HG03135 (cell line): ENCODE data around the gene TSPAN19.
A peak's percentile ranks its signal among the peaks of the same experiment; 100 is the strongest.
"Not testable (repeated sequence)": the region's sequence is repeated elsewhere in the genome, so short reads cannot be mapped to it uniquely, and the experiment has no call there.

ENCODE experiments used
- ATAC-seq: cut with Tn5 transposase; IDR thresholded peaks from one replicate; pipeline ENCODE4 v1.9.1; 2021; ENCODE audit warnings: mild to moderate bottlenecking, moderate library complexity; ENCODE audit not compliant: unreplicated experiment

Gene TSPAN19

DNA sequence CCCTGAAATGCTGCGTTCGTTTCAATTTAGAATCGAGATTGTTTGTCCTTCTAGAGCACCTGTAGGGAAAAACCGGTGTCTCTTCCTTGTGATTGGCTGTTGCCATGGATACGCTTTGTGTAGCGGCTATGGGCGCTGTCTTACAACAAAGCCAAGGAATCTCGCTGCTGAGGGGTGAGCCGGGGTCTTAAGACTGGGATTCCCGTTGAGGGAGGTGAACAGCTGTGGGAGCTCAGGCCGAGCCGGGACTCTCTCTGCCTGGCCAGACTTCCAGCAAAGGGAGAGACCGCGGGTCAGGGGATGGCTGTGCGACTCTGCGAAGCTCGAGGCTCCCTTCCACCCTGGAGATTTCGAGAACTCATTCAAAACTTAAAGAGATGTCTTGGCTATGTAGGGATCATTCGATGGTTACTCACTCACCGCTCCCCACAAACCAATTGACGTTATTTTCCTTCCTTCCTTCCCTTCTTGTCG lies at the start of gene TSPAN19, which contains the start of gene LRRIQ1:
TSPAN19 (minus strand) TSS at position 44 of the 474 bp plus-strand sequence. CDS start 6,331 bp downstream, outside the sequence.
LRRIQ1 (plus strand) TSS at position 118 of the 474 bp plus-strand sequence. CDS start 1,826 bp downstream, outside the sequence.
- ATAC-seq: peak; percentile 97

DNA sequence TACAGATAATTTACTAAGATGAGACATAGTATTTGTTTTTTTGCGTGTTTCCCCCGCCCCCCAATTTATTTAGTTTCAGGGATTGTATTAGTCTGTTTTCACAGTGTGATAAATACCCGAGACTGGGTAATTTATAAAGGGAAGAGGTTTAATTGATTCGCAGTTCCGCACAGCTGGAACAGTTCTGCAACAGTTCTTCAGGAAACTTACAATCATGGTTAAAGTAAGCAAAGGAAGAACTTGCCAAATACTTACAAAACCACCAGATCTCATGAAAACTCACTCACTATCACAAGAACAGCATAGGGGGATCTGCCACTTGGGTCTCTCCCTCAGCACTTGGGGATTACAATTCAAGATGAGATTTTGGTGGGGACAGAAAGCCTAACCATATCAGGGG lies 49.0 kb upstream of the TSPAN19 start:
- ATAC-seq: no peak

DNA sequence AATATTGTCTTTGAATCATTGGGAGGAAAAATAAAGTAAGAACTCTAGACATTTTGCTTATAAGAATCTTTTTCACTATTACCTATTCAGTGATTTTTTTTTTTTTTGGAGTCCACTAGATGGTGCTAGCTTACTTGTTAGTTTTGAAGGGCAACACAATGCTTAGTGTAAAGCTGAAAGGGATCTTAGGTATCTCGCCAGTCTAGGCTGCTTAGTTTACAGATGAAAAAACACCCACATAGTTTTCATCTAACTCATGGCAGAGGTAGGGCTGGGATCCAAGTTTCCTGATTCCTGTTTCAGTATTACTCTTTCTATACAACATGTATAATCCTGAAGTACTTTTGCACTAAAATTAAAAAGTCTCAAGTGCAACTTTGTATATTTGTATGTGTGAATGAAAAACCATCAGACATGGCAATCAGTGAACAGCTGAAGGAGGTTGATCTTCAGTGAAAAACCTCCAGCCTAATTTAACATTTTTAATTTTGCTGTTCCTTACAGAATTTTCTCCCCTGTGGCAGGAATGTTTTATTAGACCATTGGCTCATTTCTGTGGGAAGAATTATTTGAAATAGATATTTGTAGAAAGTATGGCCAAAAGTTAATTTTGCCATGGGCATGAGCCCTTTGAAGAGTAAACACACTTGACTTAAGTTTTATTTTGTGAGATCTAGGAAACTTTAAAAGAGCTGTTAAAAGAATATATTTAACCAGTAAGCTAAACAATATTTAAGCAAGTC lies 40.8 kb upstream of the TSPAN19 start:
- ATAC-seq: peak; percentile 69

DNA sequence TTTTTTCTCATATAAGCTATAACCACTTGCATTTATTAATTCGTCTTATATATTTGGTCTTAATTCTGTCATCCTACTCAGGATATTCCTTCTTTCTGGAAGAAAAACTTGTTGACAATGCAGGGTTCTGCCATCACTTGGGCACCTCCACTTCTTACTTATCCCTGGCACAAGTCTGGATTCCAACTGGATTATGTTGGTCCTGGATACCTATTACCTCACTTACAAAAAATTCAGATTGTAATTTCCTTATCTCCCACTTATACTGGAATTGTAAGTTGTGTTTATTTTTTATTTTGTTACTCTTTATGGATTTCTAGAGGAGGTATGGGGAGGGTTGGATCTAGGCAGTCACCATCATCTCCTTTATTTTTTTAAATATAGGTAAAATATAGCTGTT lies 36.7 kb upstream of the TSPAN19 start:
- no peak for ATAC-seq

DNA sequence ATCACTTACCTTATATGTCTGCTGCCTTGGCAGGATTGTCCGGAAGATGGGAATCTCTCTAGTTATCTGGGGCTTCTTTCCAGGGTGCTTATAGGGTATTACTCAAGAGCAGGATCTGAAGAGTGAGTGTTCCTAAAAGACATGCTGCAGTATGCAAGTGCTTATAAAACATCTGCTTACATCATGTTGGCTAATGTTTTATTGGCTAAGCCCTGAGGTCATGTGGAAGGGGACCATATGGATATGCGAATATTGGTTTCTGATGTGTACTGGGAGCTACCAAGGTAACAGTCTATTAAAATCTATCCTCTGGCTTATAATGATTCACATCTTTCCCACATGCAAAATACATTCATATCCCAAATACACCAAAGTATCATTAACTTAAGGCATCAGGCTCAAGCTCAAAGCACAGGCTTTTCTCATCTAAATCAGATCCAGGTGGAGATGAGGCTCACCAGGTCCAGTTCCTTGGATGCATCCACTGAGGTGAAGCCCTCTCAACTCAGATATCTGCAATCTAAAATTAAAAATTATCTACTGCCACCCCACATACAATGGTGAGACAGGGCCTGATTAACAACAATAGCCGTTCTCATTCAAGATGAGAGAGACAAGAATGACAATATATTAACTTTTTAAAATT lies 29.9 kb upstream of the TSPAN19 start:
- ATAC-seq: no peak

DNA sequence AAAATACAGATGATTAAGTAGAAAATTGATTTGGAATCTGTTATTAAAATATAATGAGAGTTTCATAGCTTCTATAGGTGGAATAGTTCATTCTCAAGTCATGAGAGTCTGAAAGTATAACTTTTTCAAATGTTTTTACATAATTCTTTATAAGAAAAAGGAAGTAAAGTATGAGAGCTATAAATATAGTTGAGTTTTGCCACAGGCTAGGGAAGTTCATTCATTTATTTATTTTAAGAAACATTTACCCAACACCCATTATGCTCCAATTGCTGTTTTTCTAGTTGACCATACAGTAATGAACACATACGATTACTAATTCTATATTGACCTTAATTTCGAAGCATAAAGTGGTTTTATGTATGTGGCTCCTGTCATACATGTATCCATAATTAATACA lies 24.8 kb upstream of the TSPAN19 start:
- no peak for ATAC-seq

DNA sequence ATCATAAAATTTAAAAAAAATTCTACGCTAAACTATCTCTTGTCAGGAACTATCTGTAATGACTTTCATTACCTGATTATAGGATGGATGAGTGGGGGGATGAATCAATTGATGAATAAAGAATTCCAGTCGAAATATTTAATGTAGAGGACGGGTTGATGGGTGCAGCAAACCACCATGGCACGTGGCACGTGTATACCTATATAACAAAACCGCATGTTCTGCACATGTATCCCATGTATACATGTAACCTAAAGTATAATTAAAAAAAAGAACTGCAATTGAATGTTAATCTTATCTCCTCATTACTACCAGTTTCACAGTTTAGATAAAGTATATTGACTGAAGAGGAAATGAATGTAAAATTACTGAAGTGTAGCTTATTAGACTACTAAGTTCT lies 23.5 kb upstream of the TSPAN19 start:
- ATAC-seq: no peak

DNA sequence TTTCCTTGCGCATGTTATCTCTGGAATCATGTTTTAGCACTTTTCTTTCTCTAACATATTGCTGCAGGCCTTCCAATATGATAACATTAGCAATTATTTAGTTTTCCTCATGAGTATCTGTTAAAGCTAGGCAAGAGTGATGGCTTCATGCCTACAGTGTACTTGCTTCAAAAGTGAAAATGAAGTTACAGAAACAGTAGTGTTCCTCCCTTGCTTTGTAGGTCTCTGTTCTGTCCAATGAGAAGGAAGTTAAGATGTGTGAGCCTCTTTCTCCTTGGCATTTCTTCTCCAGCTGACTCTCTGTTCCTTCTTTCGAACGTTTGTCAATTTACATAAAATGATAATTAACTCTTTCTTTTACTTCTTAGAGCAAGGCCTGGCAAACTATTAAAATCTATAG lies 22.3 kb upstream of the TSPAN19 start:
- ATAC-seq: no peak

DNA sequence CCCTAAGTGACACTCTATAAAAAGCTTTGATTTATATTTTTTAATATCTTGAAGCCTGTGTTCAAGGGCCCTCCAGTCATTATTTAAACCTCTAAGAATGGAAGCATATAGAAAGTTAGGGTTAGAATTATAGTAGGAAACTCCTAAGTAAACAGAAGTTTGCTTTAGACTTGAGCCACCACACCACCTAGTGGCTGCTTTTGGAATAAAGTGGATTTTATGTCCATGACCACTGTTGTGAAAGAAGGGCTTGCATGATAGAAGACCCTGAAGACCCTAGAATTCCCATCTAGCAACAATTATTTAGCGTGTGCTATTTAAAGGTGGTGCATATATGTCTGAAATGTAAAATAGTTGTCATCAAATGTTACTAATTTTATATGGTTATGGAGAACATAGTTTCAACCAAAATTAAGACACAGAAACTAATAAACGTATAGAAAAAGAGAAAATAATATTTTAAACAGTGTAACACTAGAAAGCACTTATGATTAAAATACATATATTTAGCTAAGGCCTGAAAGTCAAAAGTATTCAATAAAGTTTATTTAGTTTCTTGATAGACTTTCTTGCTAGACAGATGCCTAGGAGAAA lies 21.4 kb upstream of the TSPAN19 start:
- peak; percentile 79 for ATAC-seq

DNA sequence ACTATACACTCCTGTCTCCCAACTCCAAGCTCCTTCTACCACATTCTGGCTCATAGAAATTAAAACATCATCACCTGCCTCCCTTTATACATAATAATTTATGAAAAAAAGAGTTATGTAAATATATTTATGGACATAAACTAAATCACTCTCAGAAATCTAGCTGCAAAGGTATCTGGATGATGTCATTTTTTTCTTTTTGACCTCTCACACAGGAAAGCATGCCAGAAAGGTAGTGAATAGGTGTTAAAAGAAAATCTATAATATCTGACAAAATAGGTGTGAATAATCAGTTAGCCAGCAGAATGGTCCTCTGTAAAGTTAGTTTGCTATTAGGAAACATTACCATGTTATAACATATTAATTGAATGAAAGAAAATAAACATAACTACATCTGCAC lies 7.8 kb upstream of the TSPAN19 start:
- no peak for ATAC-seq

DNA sequence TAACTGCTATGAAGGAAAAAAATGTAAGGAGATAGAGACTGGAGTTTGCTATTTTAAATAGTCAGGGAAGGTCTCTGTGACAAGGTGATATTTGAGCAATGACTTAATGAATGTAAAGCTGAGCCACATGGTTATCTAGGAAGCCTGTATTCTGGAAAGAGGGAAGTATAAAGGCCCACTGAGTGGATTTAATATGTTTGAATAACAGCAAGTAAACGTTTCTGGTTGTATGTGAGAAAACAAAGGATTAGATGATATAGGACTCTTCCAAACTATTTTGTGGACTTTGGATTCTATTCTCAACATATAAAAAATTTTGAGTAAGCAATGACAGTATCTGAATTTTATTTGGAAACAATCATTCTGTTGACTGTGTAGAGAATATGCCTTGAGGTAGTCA lies 5.3 kb upstream of the TSPAN19 start:
- no peak for ATAC-seq

DNA sequence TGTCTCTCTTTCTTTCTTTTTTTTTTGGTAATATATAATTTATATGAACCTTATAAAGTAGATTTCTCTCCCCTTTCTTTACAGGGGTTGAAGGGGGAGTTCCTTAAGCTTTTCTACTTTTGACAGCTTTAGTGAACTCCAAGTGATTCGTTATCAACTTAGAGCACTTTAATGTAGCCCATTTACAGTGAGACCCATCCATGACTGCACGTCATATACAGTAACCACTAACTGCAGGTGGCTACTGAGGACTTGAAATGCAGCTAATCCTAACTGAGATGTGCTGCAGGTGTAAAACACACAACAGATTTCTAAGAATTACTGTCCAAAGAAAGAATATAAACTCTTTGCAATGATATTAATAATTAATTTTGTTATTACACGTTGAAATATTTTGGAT lies 656 bp upstream of the TSPAN19 start:
- ATAC-seq: no peak

DNA sequence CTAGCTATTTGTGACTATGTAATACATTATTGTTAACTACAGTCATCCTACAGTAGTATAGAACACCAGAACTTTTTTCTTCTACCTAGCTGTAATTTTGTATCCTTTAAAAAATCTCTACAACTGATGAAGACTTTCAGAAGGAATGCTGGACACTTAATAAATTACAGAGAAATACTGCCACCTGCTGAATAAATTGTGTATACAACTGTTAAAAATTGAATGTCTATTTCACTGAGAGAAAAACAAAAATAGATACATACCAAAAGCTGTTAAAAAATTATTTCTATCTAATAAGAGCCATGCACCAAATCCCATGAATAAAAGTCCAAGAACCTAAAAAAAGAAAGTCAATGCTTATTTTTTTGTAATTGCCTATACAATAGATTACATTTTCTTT lies 6.6 kb downstream of the TSPAN19 start:
- ATAC-seq: no peak

DNA sequence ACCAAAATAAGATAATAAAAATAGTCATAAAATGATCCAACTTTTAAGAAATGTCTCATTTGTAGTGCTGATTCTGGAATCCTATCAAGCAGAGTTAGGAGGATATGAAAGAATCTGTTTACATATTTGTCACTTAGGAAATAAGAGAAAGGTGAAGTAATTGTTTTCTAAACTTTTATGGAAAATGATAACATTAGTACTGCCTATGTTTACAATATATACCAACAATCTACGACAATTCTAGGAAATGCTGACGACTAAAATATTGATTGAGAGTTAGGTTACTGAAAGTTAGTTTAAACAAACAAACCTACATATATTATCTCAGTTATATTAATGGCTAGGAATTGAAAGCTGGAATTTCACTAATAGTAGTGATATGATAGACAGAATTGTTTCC lies 18.0 kb downstream of the TSPAN19 start:
- no peak for ATAC-seq

DNA sequence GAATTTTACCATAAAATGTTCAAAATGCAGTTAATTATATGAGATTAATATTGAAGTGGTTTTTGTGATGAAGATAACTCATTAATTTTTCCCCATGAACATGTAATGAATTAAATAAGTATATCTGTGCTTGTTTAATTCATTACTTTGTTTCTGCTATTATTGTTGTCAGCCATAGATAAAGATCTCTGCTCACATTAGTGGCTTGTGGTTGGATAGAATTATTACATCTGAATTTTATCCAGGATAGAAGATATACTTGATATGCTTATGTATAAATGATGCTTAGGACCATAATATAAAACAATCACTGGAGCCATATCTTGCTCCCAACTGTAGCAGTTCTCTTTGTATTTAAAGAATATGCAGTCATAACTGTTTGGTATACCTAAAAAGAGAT lies 18.5 kb downstream of the TSPAN19 start:
- ATAC-seq: no peak

DNA sequence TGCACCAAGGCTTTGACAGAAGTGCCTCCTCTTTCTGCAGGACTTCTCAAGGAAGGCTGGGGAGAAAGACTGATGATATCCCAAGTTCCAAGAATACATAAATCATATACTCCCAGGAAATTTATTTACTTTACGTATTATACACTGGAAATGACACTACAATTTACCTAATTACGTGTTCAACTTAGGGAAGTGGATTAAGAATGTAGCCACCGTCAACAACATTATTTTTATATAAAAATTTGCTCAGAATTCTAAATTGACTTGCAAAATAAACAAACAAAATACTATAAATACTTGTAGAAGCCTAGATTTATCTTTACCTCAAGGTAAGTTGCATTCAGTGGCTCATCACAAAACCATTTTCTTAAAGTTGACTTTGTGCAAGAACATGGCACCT lies 18.9 kb downstream of the TSPAN19 start:
- no peak for ATAC-seq

DNA sequence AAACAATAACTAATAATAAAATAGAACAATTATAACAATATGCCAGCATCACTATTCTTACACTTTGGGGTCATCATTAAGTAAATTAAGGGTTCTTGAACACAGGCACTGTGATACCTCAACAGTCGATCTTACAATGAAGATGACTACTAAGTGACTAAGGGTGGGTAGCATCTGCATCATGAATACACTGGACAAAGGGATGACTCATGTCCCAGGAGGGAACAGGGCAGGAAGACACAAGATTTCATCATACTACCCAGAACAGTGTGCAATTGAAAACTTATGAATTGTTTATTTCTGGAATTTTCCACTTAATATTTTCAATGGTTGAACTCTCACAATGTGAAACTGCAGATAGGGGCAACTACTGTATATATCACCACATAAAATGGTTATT lies 19.7 kb downstream of the TSPAN19 start:
- ATAC-seq: no peak

DNA sequence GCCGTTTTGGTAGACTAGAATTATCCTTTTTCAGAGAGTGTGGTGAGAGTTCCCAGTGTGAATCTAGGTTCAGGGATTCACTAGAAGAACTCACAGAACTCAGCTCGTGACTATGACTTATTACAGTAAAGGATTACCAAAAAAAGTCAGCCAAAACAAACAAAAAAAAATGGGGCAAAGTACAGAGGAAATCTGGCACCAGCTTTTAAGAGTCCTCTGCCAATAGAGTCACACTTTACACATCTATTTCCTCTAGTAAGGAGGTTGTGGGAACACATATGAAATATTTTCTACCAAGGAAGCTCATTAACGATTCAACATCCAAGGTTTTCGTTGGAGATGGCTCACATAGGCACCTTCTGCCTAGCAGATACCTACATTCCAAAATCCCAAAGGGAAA lies 28.2 kb downstream of the TSPAN19 start:
- ATAC-seq: no peak

DNA sequence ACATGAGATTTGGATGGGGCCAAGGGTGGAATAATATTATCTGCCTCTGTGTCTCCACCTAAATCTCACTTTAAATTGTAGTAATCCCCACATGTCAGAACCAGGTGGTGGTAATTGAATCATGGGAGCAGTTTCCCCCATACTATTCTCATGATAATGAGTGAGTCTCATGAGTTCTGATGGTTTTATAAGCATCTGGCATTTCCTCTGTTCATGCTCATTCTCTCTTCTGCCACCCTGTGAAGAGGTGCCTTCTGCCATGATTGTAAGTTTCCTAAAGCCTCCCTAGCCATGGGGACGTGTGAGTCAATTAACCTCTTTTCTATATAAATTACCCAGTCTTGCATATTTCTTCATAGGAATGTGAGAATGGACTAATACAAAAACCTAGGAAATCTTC lies 29.9 kb downstream of the TSPAN19 start:
- ATAC-seq: no peak

DNA sequence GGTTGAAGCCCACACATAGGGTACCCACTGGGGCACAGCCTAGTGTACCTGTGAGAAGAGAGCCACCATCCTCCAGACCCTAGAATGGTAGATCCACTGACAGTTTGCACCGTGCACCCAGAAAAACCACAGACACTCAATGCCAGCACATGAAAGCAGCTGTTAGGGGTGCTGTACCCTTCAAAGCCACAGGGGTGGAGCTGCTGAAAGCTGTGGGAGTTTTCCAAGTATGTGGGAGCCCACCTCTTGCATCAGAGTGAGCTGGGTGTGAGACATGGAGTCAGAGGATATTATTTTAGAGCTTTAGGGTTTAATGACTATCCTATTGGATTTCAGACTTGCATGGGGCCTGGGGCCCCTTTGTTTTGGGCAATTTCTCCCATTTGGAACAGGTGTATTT lies 30.5 kb downstream of the TSPAN19 start:
- no peak for ATAC-seq

DNA sequence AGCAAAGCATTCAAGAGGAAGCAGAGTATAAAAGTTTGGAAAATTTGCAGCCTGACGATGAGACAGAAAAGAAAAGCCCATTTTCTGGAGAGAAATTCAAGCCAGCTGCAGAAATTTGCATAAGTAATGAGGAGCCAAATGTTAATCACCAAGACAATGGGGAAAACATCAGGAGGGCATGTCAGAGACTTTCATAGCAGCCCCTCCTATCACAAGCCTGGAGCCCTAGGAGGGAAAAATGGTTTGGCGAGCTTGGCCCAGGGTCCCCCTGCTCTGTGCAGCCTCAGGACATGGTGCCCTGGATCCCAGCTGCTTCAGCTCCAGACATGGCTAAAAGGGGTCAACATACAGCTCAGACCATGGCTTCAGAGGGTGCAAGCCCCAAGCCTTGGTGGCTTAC lies 31.0 kb downstream of the TSPAN19 start:
- not testable (repeated sequence) for ATAC-seq

DNA sequence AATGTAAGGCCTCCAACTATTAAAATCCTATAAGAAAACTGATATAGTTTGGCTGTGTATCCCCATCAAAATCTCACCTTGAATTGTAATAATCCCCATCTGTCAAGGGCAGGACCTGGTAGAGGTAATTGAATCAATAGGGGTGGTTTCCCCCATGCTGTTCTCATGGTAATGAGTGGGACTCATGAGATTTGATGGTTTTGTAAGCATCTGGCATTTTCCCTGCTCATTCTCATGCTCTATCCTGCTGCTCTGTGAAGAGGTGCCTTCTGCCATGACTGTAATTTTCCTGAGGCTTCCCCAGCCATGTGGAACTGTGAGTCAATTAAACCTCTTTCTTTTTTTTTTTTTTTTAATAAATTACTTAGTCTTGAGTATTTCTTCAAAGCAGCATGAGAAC lies 31.9 kb downstream of the TSPAN19 start:
- no peak for ATAC-seq
